Measurements from ENCODE around the gene ABHD5. TPM values are rescaled to one million over a fixed set of nuclear protein-coding genes. Genes with fewer than 3 reads are reported as not detected.

The ABHD5 gene
- total RNA-seq, 1 donor from 2014 or later: 8.4 TPM

DNA sequence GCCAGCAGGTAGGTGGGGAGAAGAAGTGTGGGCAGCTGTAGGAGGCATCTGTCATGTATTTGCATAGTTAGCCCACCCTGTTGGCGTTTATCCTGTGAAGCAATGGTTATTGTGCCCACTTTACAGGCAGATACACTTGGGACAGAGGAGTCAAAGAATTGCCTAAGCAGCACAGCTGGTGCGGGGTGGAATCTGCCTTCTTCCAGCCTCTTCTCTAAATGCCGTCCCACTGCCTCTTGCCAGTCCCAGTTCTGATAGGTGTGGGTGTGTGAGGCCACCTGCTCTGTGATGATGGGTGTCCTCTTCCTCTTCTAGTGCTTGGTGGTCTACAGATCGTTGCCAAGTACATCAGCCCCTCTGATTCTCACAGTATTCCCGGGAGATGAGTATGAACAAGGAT is 80.9 kb downstream of the ABHD5 start:
- no peak for TF ChIP-seq CTCF (IDR thresholded peaks at IDR 0.05; ENCODE audit: unreplicated experiment)
- DNase-seq (ENCODE audit: low spot score in 2 of 2, unreplicated experiment in 2 of 2): no peak
- Mint-ChIP-seq H3K4me1 (peaks cover 9% of the 10 kb centered on the region), H3K27me3 (ENCODE audit: low read depth) (peaks cover 2% of the 10 kb centered on the region), H3K27ac (no peak overlapping the region), H3K36me3 (no peaks in the 10 kb centered on the region), H3K4me3 (no peak overlapping the region), H3K9me3 (no peaks in the 10 kb centered on the region)

GRCh38 chr3:43773273-43774094 is 82.7 kb downstream of the ABHD5 start:
- no peak overlapping the region for H3K27ac Mint-ChIP-seq
- TF ChIP-seq CTCF (IDR thresholded peaks at IDR 0.05; ENCODE audit: unreplicated experiment): no peak
- H3K9me3 Mint-ChIP-seq: no peaks in the 10 kb centered on the region
- peaks cover 9% of the 10 kb centered on the region for H3K4me1 Mint-ChIP-seq
- H3K36me3 Mint-ChIP-seq: no peaks in the 10 kb centered on the region
- H3K4me3 Mint-ChIP-seq: no peak overlapping the region
- H3K27me3 Mint-ChIP-seq (ENCODE audit: low read depth): peaks cover 6% of the 10 kb centered on the region
- DNase-seq (ENCODE audit: low spot score in 2 of 2, unreplicated experiment in 2 of 2): no peak

DNA sequence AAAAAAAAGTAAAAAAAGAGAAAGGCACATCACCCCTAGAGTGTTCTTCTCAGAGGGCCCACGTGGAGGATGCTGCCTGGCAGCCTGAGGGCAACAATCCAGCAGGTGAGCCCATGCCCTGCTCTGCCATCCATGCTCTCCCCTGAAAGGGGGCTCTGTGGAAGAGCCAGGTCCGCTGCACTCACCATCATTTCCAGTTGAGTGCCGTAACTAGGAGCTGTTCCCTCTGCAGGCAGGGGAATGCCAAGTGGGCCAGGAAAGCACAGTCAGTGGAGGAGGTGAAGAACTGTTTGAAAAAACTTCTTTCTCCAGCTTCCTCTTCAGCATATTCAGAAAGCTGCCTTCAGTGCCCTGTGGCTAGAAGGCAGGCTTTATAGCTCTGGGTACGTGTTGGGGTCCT is 84.1 kb downstream of the ABHD5 start:
- no peak overlapping the region for H3K4me3 Mint-ChIP-seq
- H3K4me1 Mint-ChIP-seq: peaks cover 1% of the 10 kb centered on the region
- no peak for TF ChIP-seq CTCF (IDR thresholded peaks at IDR 0.05; ENCODE audit: unreplicated experiment)
- H3K27me3 Mint-ChIP-seq (ENCODE audit: low read depth): peaks cover 6% of the 10 kb centered on the region
- no peaks in the 10 kb centered on the region for H3K9me3 Mint-ChIP-seq
- no peak overlapping the region for H3K27ac Mint-ChIP-seq
- no peaks in the 10 kb centered on the region for H3K36me3 Mint-ChIP-seq
- DNase-seq (ENCODE audit: low spot score in 2 of 2, unreplicated experiment in 2 of 2): no peak

DNA sequence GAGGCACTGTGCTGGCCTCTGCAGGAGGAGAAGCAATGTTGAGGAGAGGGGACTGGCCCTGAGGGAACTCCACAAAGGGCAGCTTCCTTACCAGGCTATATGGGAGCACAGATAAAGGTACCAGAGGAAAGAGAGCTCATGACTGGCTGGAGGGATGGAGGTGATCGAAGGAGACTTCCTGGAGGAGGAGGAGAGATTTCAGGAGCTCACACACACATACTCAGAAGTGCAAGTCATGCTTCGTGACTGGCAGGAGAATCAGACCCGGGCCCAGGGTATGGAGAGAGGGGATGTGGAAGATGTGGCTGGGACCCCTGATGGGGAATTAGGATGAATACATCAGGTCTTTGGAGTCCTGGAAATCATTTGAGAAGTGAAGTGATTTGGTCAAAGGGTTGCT is 85.4 kb downstream of the ABHD5 start:
- no peak overlapping the region for H3K27ac Mint-ChIP-seq
- no peaks in the 10 kb centered on the region for H3K36me3 Mint-ChIP-seq
- H3K27me3 Mint-ChIP-seq (ENCODE audit: low read depth): peaks cover 6% of the 10 kb centered on the region
- H3K4me3 Mint-ChIP-seq: no peak overlapping the region
- H3K9me3 Mint-ChIP-seq: no peaks in the 10 kb centered on the region
- no peak for DNase-seq (ENCODE audit: low spot score in 2 of 2, unreplicated experiment in 2 of 2)
- no peak for TF ChIP-seq CTCF (IDR thresholded peaks at IDR 0.05; ENCODE audit: unreplicated experiment)
- no peaks in the 10 kb centered on the region for H3K4me1 Mint-ChIP-seq

DNA sequence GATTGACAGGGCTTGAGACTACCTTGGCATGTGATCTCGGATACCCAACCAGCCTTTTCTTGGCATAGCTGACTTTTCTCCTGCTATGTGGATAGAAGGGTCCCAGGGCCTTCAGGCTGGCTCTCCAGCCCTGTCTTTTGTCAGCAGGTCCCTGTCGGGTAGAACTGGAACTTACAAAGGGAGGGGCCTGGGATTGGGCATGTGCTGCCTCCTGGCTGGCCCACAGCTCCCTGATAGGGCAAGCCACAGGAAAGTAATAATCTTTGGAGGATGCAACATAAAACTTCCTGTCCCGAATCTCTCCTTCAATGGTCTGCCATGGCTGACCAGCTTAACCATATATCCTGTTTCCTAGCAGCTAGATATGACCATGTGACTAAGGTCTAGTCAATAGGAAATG is 89.1 kb downstream of the ABHD5 start:
- H3K36me3 Mint-ChIP-seq: no peaks in the 10 kb centered on the region
- TF ChIP-seq CTCF (IDR thresholded peaks at IDR 0.05; ENCODE audit: unreplicated experiment): no peak
- H3K4me3 Mint-ChIP-seq: no peak overlapping the region
- H3K9me3 Mint-ChIP-seq: no peaks in the 10 kb centered on the region
- H3K4me1 Mint-ChIP-seq: no peaks in the 10 kb centered on the region
- no peak for DNase-seq (ENCODE audit: low spot score in 2 of 2, unreplicated experiment in 2 of 2)
- no peak overlapping the region for H3K27ac Mint-ChIP-seq
- peaks cover 17% of the 10 kb centered on the region for H3K27me3 Mint-ChIP-seq (ENCODE audit: low read depth)

Measured in mesothelial cell of epicardium (in vitro differentiated cells).